Measurements from ENCODE around the gene LMO7. TPM values are rescaled to one million over a fixed set of nuclear protein-coding genes. Genes with fewer than 3 reads are reported as not detected.
A peak's percentile ranks its signal among the peaks of the same experiment; 100 is the strongest.
"Not testable (repeated sequence)": the region's sequence is repeated elsewhere in the genome, so short reads cannot be mapped to it uniquely, and the experiment has no call there.

LMO7 gene
- total RNA-seq, 1 donor from 2014 or later: 6.8 TPM

DNA sequence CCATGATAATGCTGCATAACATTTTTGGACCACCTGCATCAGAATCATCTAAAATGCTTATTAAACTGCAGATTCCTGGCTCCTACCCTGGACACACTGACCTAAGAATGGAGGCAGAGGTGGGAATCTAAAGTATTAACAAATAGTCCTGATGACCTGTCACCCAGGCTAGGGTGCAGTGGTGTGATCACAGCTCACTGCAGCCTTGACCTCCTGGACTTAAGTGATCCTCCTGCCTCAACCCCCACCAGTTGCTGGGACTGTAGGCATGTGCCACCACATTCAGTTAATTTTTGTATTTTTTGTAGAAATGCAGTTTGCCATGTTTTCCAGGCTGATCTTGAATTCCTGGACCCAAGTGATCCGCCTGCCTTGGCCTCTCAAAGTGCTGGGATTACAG is 43.3 kb downstream of the LMO7 start:
- H3K27ac ChIP-seq: no peak overlapping the region
- Mint-ChIP-seq H3K27ac (no peak overlapping the region), H3K36me3 (no peaks in the 10 kb centered on the region), H3K27me3 (ENCODE audit: insufficient read depth, low read depth) (no peaks in the 10 kb centered on the region), H3K4me3 (no peak overlapping the region), H3K9me3 (no peaks in the 10 kb centered on the region), H3K4me1 (no peaks in the 10 kb centered on the region)
- no peak overlapping the region for H3K4me3 ChIP-seq
- H4K20me1 ChIP-seq (ENCODE audit: low read depth): no peaks in the 10 kb centered on the region
- TF ChIP-seq EZH2 (IDR thresholded peaks at IDR 0.05) (no peak), EZH2phosphoT487 (IDR thresholded peaks at IDR 0.05) (no peak)
- TF ChIP-seq, protein P1, sequence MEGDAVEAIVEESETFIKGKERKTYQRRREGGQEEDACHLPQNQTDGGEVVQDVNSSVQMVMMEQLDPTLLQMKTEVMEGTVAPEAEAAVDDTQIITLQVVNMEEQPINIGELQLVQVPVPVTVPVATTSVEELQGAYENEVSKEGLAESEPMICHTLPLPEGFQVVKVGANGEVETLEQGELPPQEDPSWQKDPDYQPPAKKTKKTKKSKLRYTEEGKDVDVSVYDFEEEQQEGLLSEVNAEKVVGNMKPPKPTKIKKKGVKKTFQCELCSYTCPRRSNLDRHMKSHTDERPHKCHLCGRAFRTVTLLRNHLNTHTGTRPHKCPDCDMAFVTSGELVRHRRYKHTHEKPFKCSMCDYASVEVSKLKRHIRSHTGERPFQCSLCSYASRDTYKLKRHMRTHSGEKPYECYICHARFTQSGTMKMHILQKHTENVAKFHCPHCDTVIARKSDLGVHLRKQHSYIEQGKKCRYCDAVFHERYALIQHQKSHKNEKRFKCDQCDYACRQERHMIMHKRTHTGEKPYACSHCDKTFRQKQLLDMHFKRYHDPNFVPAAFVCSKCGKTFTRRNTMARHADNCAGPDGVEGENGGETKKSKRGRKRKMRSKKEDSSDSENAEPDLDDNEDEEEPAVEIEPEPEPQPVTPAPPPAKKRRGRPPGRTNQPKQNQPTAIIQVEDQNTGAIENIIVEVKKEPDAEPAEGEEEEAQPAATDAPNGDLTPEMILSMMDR (IDR thresholded peaks at IDR 0.05): no peak
- DNase-seq (ENCODE audit: low spot score): no peak
- no peak overlapping the region for H2AFZ ChIP-seq (replicated peaks)
- H3F3A ChIP-seq (ENCODE audit: low read depth): no peaks in the 10 kb centered on the region
- H3K4me1 ChIP-seq: no peaks in the 10 kb centered on the region
- H3K27me3 ChIP-seq: no peaks in the 10 kb centered on the region
- H3K9me3 ChIP-seq (ENCODE audit: low read depth): no peaks in the 10 kb centered on the region
- H3K9ac ChIP-seq: no peak overlapping the region
- no peak overlapping the region for H3K4me2 ChIP-seq
- H3K36me3 ChIP-seq: no peaks in the 10 kb centered on the region
- no peaks in the 10 kb centered on the region for H3K79me2 ChIP-seq (ENCODE audit: low read depth)

DNA sequence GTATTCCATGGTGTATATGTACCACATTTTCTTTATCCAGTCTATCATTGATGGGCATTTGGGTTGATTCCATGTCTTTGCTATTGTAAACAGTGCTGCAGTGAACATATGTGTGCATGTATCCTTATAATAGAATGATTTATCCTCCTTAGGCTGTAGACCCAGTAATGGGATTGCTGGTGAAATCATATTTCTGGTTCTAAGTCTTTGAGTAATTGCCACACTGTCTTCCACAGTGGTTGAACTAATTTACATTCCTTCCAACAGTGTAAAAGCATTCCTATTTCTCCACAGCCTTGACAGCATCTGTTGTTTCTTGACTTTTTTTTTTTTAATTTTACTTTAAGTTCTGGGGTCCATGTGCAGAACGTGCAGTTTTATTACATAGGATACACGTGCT is 44.1 kb downstream of the LMO7 start:
- not testable (repeated sequence) for H3K79me2 ChIP-seq (ENCODE audit: low read depth); H3K27me3 Mint-ChIP-seq (ENCODE audit: insufficient read depth, low read depth); H3K27me3 ChIP-seq; H3K4me1 Mint-ChIP-seq; H3K4me2 ChIP-seq; H3K9me3 ChIP-seq (ENCODE audit: low read depth); H3K4me3 ChIP-seq; H3K36me3 ChIP-seq; H3K4me3 Mint-ChIP-seq; H3K9ac ChIP-seq; H3K36me3 Mint-ChIP-seq; H3F3A ChIP-seq (ENCODE audit: low read depth); H3K9me3 Mint-ChIP-seq; H3K4me1 ChIP-seq; H3K27ac Mint-ChIP-seq; H4K20me1 ChIP-seq (ENCODE audit: low read depth); DNase-seq (ENCODE audit: low spot score); H2AFZ ChIP-seq (replicated peaks); H3K27ac ChIP-seq

DNA sequence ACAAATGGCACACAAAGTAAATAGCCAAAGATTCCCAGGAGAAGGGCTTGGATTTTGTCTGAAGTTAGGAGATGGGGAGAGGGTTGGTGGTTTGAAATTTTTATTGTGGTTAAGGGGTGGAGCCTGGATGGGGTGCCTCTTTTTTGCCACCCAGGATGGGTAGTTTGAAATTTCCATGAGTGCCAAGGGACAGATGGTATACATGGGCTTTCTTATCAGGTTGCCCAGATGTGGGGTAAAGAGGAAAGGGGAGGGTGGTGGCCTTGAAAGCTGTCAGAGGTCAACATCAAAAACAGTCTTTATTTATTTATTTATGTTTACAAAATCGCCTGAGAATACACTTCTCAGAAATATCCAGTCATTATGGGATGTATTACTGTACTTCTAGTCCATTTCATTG is 46.2 kb downstream of the LMO7 start:
- H3K4me3 Mint-ChIP-seq: no peak overlapping the region
- no peaks in the 10 kb centered on the region for H3K27me3 Mint-ChIP-seq (ENCODE audit: insufficient read depth, low read depth)
- Histone ChIP-seq H3K36me3 (no peaks in the 10 kb centered on the region), H3K4me2 (no peak overlapping the region), H3K27ac (no peak overlapping the region), H3K79me2 (ENCODE audit: low read depth) (no peaks in the 10 kb centered on the region), H4K20me1 (ENCODE audit: low read depth) (no peaks in the 10 kb centered on the region), H3K4me1 (no peaks in the 10 kb centered on the region), H3K9ac (no peak overlapping the region), H3K4me3 (no peak overlapping the region), H3K27me3 (no peaks in the 10 kb centered on the region), H3F3A (ENCODE audit: low read depth) (no peaks in the 10 kb centered on the region), H2AFZ (replicated peaks) (no peak overlapping the region), H3K9me3 (ENCODE audit: low read depth) (no peaks in the 10 kb centered on the region)
- TF ChIP-seq, protein P1 (IDR thresholded peaks at IDR 0.05): no peak
- no peak for TF ChIP-seq EZH2 (IDR thresholded peaks at IDR 0.05)
- no peak overlapping the region for H3K27ac Mint-ChIP-seq
- H3K36me3 Mint-ChIP-seq: no peaks in the 10 kb centered on the region
- H3K4me1 Mint-ChIP-seq: no peaks in the 10 kb centered on the region
- H3K9me3 Mint-ChIP-seq: no peaks in the 10 kb centered on the region
- DNase-seq (ENCODE audit: low spot score): no peak

DNA sequence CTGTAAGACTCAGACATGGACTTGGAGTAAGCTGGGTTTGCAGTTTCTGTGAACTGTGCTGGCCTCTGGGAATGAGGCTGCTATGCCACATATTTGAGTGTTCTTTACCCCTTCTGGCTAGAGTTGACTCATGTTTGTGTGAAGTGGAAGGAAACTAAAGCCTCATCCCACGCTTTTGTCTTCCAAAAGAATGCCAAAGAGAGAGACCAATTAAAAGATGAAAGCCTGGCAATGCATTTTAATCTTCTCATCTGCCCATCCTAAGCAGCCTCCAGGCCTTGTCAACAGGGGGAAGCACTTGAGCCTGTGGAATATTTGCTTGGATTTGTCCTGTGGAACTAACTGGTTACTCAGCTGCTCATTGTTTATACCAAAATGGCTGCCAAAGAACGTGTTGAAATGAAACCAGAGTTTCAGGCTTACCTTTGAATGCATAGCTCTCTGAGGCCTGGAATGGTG is 49.1 kb downstream of the LMO7 start:
- Histone ChIP-seq H3K9me3 (ENCODE audit: low read depth) (no peaks in the 10 kb centered on the region), H3K36me3 (no peaks in the 10 kb centered on the region), H3K4me3 (no peak overlapping the region), H3K27me3 (no peaks in the 10 kb centered on the region), H3F3A (ENCODE audit: low read depth) (no peaks in the 10 kb centered on the region), H3K9ac (no peak overlapping the region), H3K4me2 (no peak overlapping the region), H2AFZ (replicated peaks) (peak overlapping the region; percentile 27), H4K20me1 (ENCODE audit: low read depth) (no peaks in the 10 kb centered on the region), H3K27ac (no peak overlapping the region), H3K4me1 (no peaks in the 10 kb centered on the region), H3K79me2 (ENCODE audit: low read depth) (no peaks in the 10 kb centered on the region)
- no peaks in the 10 kb centered on the region for H3K27me3 Mint-ChIP-seq (ENCODE audit: insufficient read depth, low read depth)
- DNase-seq (ENCODE audit: low spot score): peak; percentile 49
- no peaks in the 10 kb centered on the region for H3K9me3 Mint-ChIP-seq
- H3K36me3 Mint-ChIP-seq: no peaks in the 10 kb centered on the region
- TF ChIP-seq, protein P1 (IDR thresholded peaks at IDR 0.05): peak; percentile 40
- TF ChIP-seq EZH2phosphoT487 (IDR thresholded peaks at IDR 0.05): no peak
- no peak overlapping the region for H3K4me3 Mint-ChIP-seq
- H3K4me1 Mint-ChIP-seq: no peaks in the 10 kb centered on the region
- no peak overlapping the region for H3K27ac Mint-ChIP-seq
